HFFc6 (cell line): ENCODE measurements around the gene SEL1L3. TPM values are rescaled to one million over a fixed set of nuclear protein-coding genes. Genes with fewer than 3 reads are reported as not detected.

ENCODE experiments used
- DNase-seq: peaks from one replicate; pipeline ENCODE4 v3.0.0-alpha.2; 2018
- H3K27ac Mint-ChIP-seq: 2 replicates; pipeline ENCODE4 v1.8.0; 2020; ENCODE audit warnings: mild to moderate bottlenecking, mixed read lengths
- H3K27me3 Mint-ChIP-seq: 2 replicates; pipeline ENCODE4 v1.8.0; 2021; ENCODE audit warnings: mild to moderate bottlenecking, moderate library complexity, mixed read lengths; ENCODE audit not compliant: insufficient read depth
- H3K36me3 Mint-ChIP-seq: 2 replicates; pipeline ENCODE4 v1.8.0; 2021; ENCODE audit warnings: low read depth, mixed read lengths
- H3K4me1 Mint-ChIP-seq: 2 replicates; pipeline ENCODE4 v1.8.0; 2020; ENCODE audit warnings: low read depth, mixed read lengths
- H3K4me3 Mint-ChIP-seq: 2 replicates; pipeline ENCODE4 v1.8.0; 2020; ENCODE audit warnings: mild to moderate bottlenecking, moderate library complexity, mixed read lengths
- H3K9me3 Mint-ChIP-seq: 2 replicates; pipeline ENCODE4 v1.8.0; 2020; ENCODE audit warnings: mild to moderate bottlenecking, mixed read lengths
- CTCF ChIP-seq: fragments of 200-600 bp; sonication (generic); IDR thresholded peaks from 2 replicates; pipeline ENCODE4 v1.5.0; 2021; ENCODE audit warnings: antibody characterized with exemption, mild to moderate bottlenecking
- total RNA-seq, 6 experiments: library from RNA; stranded (reverse); fragmentation: NEBNext Ultra II Directional; extraction: Animal tissue kit (Norgen Biotek cat#: 25700); gene quantifications; 2 replicates in 1 of 6; 3 replicates in 5 of 6; pipeline ENCODE4 v1.2.3, GENCODE V29; 2021

The SEL1L3 gene
- total RNA-seq, 6 experiments from 2014 or later: 24.5 to 35.4 (median 31.1) TPM

GRCh38 chr4:25827897-25828296 lies 34.9 kb downstream of the SEL1L3 start:
- no peak for TF ChIP-seq CTCF
- no peak overlapping the region for H3K4me3 Mint-ChIP-seq
- H3K27ac Mint-ChIP-seq: no peak overlapping the region
- no peaks in the 10 kb centered on the region for H3K36me3 Mint-ChIP-seq
- no peaks in the 10 kb centered on the region for H3K9me3 Mint-ChIP-seq
- no peaks in the 10 kb centered on the region for H3K4me1 Mint-ChIP-seq
- peaks cover 2% of the 10 kb centered on the region; the same call in 1 of the 2 replicates for H3K27me3 Mint-ChIP-seq
- DNase-seq: no peak

- no peaks in the 10 kb centered on the region for H3K9me3 Mint-ChIP-seq
- H3K36me3 Mint-ChIP-seq: no peaks in the 10 kb centered on the region
- TF ChIP-seq CTCF: no peak
- no peak overlapping the region for H3K4me3 Mint-ChIP-seq
- DNase-seq: no peak
- H3K27ac Mint-ChIP-seq: no peak overlapping the region
- H3K4me1 Mint-ChIP-seq: no peaks in the 10 kb centered on the region
- H3K27me3 Mint-ChIP-seq: peaks cover 2% of the 10 kb centered on the region; the same call in 1 of the 2 replicates
Observed at GRCh38 chr4:25827373-25827772, 35.4 kb downstream of the SEL1L3 start.

DNA sequence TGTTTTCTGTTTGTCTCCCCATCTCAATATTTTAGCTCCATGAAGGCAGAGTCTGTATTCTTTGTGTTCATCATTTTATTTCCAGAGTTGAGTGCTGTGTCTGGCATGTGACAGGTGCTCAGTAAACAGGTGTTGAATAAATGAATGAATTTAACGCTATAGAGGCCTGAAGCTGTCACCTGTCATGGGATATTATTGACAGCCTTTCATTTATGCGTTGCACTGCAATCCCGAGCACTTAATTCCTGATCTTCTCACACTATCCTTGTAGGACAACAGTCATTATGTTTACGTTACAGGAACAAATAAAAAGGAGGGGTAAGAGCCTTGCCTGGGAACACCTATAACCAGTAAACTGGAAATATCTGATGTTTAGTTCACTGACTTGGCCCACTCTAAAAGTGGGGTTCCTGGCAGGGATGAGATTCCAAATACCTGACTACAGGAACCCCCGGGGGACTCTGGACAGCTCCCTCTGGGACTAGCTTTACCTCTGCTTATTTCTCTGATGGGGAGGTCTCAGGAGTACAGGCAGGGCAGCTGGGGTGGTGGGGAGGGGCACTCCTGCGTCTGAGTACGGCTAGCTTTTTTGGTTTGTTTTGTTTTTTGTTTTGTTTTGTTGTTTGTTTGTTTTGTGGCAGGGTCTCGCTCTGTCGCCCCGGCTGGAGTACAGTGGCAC lies 36.6 kb downstream of the SEL1L3 start:
- Mint-ChIP-seq H3K9me3 (no peaks in the 10 kb centered on the region), H3K4me3 (no peak overlapping the region), H3K27ac (no peak overlapping the region), H3K36me3 (no peaks in the 10 kb centered on the region), H3K4me1 (no peaks in the 10 kb centered on the region), H3K27me3 (peaks cover 2% of the 10 kb centered on the region; the same call in 1 of the 2 replicates)
- DNase-seq: no peak
- no peak for TF ChIP-seq CTCF

- Mint-ChIP-seq H3K27me3 (peaks cover 2% of the 10 kb centered on the region; the same call in 1 of the 2 replicates), H3K9me3 (no peaks in the 10 kb centered on the region), H3K4me1 (peaks cover 16% of the 10 kb centered on the region), H3K4me3 (no peak overlapping the region), H3K36me3 (peaks cover 8% of the 10 kb centered on the region; the same call in 1 of the 2 replicates), H3K27ac (no peak overlapping the region)
- no peak for TF ChIP-seq CTCF
- no peak for DNase-seq
Observed at GRCh38 chr4:25823632-25824031, 39.2 kb downstream of the SEL1L3 start.

- no peak for TF ChIP-seq CTCF
- Mint-ChIP-seq H3K36me3 (peaks cover 8% of the 10 kb centered on the region; the same call in 1 of the 2 replicates), H3K27ac (no peak overlapping the region), H3K9me3 (no peaks in the 10 kb centered on the region), H3K4me1 (peaks cover 34% of the 10 kb centered on the region), H3K27me3 (peaks cover 2% of the 10 kb centered on the region; the same call in 1 of the 2 replicates), H3K4me3 (no peak overlapping the region)
- DNase-seq: no peak
Observed at GRCh38 chr4:25821899-25822298, 40.9 kb downstream of the SEL1L3 start.
